IPS-20b (cell line): ENCODE results near the gene LMNB1.

Source experiments
- H3K27ac ChIP-seq: one replicate; pipeline ENCODE4 v1.5.1; 2013; ENCODE audit warnings: low read length
- H3K27me3 ChIP-seq: 2 replicates; pipeline ENCODE4 v1.6.1; 2013; ENCODE audit warnings: mild to moderate bottlenecking, low read length, inconsistent platforms; ENCODE audit not compliant: insufficient read depth
- H3K36me3 ChIP-seq: 2 replicates; pipeline ENCODE4 v1.6.1; 2013; ENCODE audit warnings: low read depth, mild to moderate bottlenecking, inconsistent platforms, low read length, moderate library complexity; ENCODE audit not compliant: insufficient read depth
- H3K4me1 ChIP-seq: 2 replicates; pipeline ENCODE4 v1.6.1; 2013; ENCODE audit warnings: mild to moderate bottlenecking, control low read depth, inconsistent platforms, low read length, moderate library complexity; ENCODE audit not compliant: insufficient read depth
- H3K4me3 ChIP-seq: 2 replicates; pipeline ENCODE4 v1.5.1; 2013; ENCODE audit warnings: mild to moderate bottlenecking, low read length, inconsistent platforms
- H3K9ac ChIP-seq: 2 replicates; pipeline ENCODE4 v1.6.1; 2013; ENCODE audit warnings: low read depth, mild to moderate bottlenecking, inconsistent platforms, low read length, moderate library complexity
- H3K9me3 ChIP-seq: 2 replicates; pipeline ENCODE4 v1.6.1; 2013; ENCODE audit warnings: mild to moderate bottlenecking, low read depth, low read length, inconsistent platforms; ENCODE audit not compliant: insufficient read depth

The LMNB1 gene

DNA sequence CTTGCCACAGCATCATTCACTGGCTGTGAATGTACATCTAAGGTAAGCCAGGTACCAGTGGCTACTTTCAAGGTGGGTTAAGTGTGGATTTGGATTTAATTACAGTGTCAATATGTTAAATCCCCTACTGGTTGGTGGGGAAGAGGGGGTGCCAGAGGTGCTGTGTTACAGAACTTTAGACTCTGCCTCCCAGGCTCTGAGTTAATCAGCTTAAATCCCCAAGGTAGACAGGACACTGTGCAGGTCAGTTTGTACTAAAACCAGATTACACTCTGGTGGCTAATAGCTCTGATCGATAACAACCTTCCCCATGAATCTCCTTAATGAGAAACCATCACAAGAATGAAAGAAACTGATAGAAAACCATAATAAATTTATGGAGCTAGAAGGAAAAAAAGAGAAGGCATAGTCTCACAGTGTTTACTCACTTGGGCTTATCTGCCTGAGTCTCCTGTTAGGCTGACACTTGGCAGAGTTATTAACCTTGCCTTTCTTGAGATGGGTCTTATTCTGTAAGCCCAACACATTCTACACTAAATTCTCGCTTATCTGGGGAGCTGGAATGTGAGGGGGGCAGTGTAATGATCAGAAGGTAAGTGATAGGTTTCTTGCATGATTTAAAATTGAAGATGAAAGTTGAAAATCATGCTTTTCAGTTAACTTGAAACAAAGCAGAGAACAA is 106.8 kb downstream of the LMNB1 start:
- H3K27me3 ChIP-seq = no peaks in the 10 kb centered on the region
- H3K27ac ChIP-seq = no peak overlapping the region
- no peak overlapping the region for H3K4me3 ChIP-seq
- no peaks in the 10 kb centered on the region for H3K9me3 ChIP-seq
- H3K36me3 ChIP-seq = no peaks in the 10 kb centered on the region
- no peaks in the 10 kb centered on the region for H3K4me1 ChIP-seq
- no peak overlapping the region for H3K9ac ChIP-seq

DNA sequence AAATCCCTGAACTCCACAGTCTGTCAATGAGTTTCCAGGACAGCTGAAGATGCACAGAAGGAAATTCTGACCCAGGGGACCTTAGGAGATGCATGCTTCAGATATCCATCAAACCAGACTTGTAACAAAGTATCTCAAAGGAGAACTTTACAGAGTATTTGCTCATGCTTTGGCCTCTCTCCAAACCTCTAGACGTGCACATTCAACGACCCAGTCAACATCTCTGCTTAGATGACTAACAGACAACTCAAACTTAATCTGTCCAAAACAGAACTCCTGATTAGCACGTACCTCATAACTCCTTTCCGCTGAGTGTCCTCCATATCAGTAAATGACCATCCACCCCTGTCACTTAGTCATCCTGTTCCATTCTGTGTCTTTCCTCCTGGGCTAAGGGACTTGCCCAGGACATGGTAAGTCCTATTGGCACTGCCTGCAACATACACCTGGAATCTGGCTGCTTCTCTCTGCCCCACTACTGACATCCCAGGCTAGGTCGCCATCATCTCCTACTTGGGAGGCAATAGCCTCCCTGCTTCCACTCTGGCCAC is 107.4 kb downstream of the LMNB1 start:
- Histone ChIP-seq H3K9me3 (no peaks in the 10 kb centered on the region), H3K27me3 (no peaks in the 10 kb centered on the region), H3K4me1 (no peaks in the 10 kb centered on the region), H3K4me3 (no peak overlapping the region), H3K27ac (no peak overlapping the region), H3K36me3 (no peaks in the 10 kb centered on the region), H3K9ac (no peak overlapping the region)
